ENCODE measurements around the gene TENT5C. TPM values are rescaled to one million over a fixed set of nuclear protein-coding genes. Genes with fewer than 3 reads are reported as not detected.

The TENT5C gene
- polyA plus RNA-seq, 1 donor (not counting 4 experiments of a cell fraction or from before 2014, with no cell fraction given), result 0.13 TPM

GRCh38 chr1:117631359-117632160, 25.7 kb downstream of the TENT5C start:
- no peaks in the 10 kb centered on the region for H3K9me3 ChIP-seq (ENCODE audit: control insufficient read depth, low read depth, low read length)
- no peak overlapping the region for H3K4me2 ChIP-seq (ENCODE audit: control insufficient read depth, extremely low read depth, insufficient read depth, low read depth, low read length)
- TF ChIP-seq EZH2 (IDR thresholded peaks at IDR 0.05; ENCODE audit: low read length), result no peak
- TF ChIP-seq, protein P1, sequence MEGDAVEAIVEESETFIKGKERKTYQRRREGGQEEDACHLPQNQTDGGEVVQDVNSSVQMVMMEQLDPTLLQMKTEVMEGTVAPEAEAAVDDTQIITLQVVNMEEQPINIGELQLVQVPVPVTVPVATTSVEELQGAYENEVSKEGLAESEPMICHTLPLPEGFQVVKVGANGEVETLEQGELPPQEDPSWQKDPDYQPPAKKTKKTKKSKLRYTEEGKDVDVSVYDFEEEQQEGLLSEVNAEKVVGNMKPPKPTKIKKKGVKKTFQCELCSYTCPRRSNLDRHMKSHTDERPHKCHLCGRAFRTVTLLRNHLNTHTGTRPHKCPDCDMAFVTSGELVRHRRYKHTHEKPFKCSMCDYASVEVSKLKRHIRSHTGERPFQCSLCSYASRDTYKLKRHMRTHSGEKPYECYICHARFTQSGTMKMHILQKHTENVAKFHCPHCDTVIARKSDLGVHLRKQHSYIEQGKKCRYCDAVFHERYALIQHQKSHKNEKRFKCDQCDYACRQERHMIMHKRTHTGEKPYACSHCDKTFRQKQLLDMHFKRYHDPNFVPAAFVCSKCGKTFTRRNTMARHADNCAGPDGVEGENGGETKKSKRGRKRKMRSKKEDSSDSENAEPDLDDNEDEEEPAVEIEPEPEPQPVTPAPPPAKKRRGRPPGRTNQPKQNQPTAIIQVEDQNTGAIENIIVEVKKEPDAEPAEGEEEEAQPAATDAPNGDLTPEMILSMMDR (optimal IDR thresholded peaks at IDR 0.05 in 1 of 3, IDR thresholded peaks at IDR 0.05 in 1 of 3, conservative IDR thresholded peaks at IDR 0.05 in 1 of 3; ENCODE audit: extremely low read depth in 1 of 3, insufficient read depth in 2 of 3, low read length in 3 of 3), result no peak
- no peaks in the 10 kb centered on the region for H4K20me1 ChIP-seq (ENCODE audit: control insufficient read depth, extremely low read depth, insufficient read depth, low read length)
- no peak overlapping the region for H2AFZ ChIP-seq (ENCODE audit: control insufficient read depth, low read length)
- DNase-seq (ENCODE audit: low read depth, low spot score) (no peak), FAIRE-seq (no peak)
- no peaks in the 10 kb centered on the region for H3K4me1 ChIP-seq (ENCODE audit: control insufficient read depth, extremely low read depth, insufficient read depth, low read length)
- H3K36me3 ChIP-seq (ENCODE audit: control insufficient read depth in 2 of 2, extremely low read depth in 1 of 2, insufficient read depth in 2 of 2, low read length in 2 of 2), result no peaks in the 10 kb centered on the region
- no peak overlapping the region for H3K27ac ChIP-seq (ENCODE audit: control insufficient read depth, insufficient read depth, low read length)
- H3K27me3 ChIP-seq (ENCODE audit: control insufficient read depth, extremely low read depth, insufficient read depth, low read length), result peaks cover 7% of the 10 kb centered on the region
- H3K4me3 ChIP-seq (ENCODE audit: control insufficient read depth in 2 of 3, extremely low read depth in 1 of 3, insufficient read depth in 2 of 3, low read depth in 1 of 3, low read length in 3 of 3), result no peak overlapping the region
- no peaks in the 10 kb centered on the region for H3K79me2 ChIP-seq (ENCODE audit: control insufficient read depth, insufficient read depth, low read length)
- dilution Hi-C loops (cut with MboI; ENCODE audit: extremely low pct_ligation_motif_present, low sequenced_read_pairs), result no loop called here
- no peak overlapping the region for H3K9ac ChIP-seq (ENCODE audit: control insufficient read depth, extremely low read depth, insufficient read depth, low read length)
- H3K9me1 ChIP-seq (ENCODE audit: control insufficient read depth, extremely low read depth, insufficient read depth, low read length), result no peaks in the 10 kb centered on the region

- no peak for FAIRE-seq
- Histone ChIP-seq H3K27me3 (ENCODE audit: control insufficient read depth, extremely low read depth, insufficient read depth, low read length) (peaks cover 7% of the 10 kb centered on the region), H3K9me1 (ENCODE audit: control insufficient read depth, extremely low read depth, insufficient read depth, low read length) (no peaks in the 10 kb centered on the region), H3K79me2 (ENCODE audit: control insufficient read depth, insufficient read depth, low read length) (no peaks in the 10 kb centered on the region), H3K27ac (ENCODE audit: control insufficient read depth, insufficient read depth, low read length) (no peak overlapping the region), H3K36me3 (ENCODE audit: control insufficient read depth in 2 of 2, extremely low read depth in 1 of 2, insufficient read depth in 2 of 2, low read length in 2 of 2) (no peaks in the 10 kb centered on the region), H2AFZ (ENCODE audit: control insufficient read depth, low read length) (no peak overlapping the region), H3K4me1 (ENCODE audit: control insufficient read depth, extremely low read depth, insufficient read depth, low read length) (no peaks in the 10 kb centered on the region), H3K4me3 (ENCODE audit: control insufficient read depth in 2 of 3, extremely low read depth in 1 of 3, insufficient read depth in 2 of 3, low read depth in 1 of 3, low read length in 3 of 3) (no peak overlapping the region), H3K4me2 (ENCODE audit: control insufficient read depth, extremely low read depth, insufficient read depth, low read depth, low read length) (no peak overlapping the region), H4K20me1 (ENCODE audit: control insufficient read depth, extremely low read depth, insufficient read depth, low read length) (no peaks in the 10 kb centered on the region), H3K9ac (ENCODE audit: control insufficient read depth, extremely low read depth, insufficient read depth, low read length) (no peak overlapping the region), H3K9me3 (ENCODE audit: control insufficient read depth, low read depth, low read length) (no peaks in the 10 kb centered on the region)
- dilution Hi-C loops (cut with MboI; ENCODE audit: extremely low pct_ligation_motif_present, low sequenced_read_pairs), result no loop called here
- TF ChIP-seq EZH2 (IDR thresholded peaks at IDR 0.05; ENCODE audit: low read length), result no peak
- TF ChIP-seq, protein P1 (optimal IDR thresholded peaks at IDR 0.05 in 1 of 3, IDR thresholded peaks at IDR 0.05 in 1 of 3, conservative IDR thresholded peaks at IDR 0.05 in 1 of 3; ENCODE audit: extremely low read depth in 1 of 3, insufficient read depth in 2 of 3, low read length in 3 of 3), result no peak
- no peak for DNase-seq (ENCODE audit: low read depth, low spot score)
These were observed 26.6 kb downstream of the TENT5C start for GRCh38 chr1:117632269-117633067.
